SIG-M5 (cell line): ENCODE measurements around the gene PGBD5.
A peak's percentile ranks its signal among the peaks of the same experiment; 100 is the strongest.
"Not testable (repeated sequence)": the region's sequence is repeated elsewhere in the genome, so short reads cannot be mapped to it uniquely, and the experiment has no call there.

Source experiments
- DNase-seq: peaks from one replicate; lab custom pipeline; 2025; lab: John Stamatoyannopoulos, UW

PGBD5 gene

DNA sequence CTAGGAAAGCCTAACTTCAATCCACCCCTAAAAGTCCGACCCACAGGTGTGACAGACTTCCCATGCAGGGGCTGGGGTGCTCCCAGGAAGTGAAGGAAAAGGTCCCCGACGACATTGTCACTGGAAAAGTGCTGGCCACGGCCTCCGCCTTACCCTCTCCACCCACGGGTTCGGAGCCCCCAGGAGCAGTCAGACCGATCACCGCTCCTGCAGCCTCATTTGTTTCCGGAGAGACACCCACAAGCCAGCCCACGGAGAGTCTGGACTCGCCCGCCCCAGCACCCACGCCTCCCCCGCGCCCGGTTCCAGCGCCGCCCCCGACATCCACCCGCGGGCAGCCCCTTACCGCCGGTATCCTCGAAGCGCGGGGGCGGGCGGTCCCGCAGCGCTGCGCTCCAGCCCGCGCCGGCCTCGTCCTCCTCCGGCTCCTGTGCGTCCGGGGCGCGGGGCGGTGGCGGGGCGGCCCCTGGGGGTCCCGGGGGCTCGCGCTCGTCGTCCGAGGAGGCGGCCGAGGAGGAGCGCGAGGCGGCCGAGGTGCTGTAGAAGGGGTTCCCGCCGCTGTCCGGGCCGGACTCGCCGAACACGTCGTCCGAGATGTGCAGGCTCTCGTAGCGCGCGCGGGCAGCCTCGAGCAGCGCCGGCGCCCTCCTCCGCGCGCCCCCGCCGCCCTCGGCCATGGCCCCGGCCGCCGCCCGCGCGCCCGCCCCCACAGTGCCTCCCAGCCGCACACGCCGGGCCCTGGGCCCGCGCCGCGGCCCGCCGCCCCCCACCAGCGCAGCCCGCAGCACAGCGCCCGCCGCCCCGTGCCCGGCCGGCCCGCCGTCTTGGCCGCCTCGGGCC is 660 bp downstream of the PGBD5 start:
- no peak for DNase-seq

DNA sequence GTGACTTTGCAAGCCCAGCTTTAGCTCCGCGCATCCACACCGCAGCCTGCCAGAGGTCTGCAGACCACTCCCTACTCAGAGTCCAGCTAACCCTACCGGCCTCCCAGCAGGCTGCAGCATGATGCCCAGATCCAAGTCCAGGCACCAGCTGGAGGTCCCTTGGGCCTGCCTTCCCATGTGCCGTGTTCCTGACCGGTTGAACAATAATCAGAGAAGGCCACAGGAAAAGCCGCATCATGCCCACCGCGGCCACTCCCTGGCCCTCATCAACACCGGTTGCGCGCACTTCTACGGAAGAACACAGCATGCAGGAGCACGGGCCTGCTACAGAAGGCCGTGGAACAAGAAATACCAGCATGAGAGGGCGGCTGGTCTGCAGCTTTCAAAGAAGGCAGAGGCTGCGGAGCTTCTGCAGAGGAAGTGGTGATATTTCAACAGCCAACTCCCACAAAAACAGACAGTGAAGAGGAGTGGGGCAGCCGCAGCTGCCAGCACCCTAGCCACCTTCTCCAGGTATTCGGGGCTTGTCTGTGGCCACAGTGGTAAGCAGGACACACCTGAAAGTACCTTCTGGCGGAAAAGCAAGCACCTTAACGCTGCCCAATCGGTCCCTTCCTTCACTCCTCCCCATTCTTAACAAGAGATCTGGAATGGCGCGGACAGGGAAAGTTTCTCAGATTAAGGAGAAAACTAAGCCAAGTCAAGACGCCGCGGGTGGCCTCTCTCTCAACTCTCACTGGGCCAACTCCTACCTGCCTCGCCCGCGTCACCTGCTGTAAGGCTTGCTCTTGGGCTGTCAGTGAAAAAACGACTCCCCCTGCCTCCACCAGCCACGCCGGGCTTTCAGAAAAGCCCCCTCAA is 1.5 kb downstream of the PGBD5 start:
- no peak for DNase-seq

DNA sequence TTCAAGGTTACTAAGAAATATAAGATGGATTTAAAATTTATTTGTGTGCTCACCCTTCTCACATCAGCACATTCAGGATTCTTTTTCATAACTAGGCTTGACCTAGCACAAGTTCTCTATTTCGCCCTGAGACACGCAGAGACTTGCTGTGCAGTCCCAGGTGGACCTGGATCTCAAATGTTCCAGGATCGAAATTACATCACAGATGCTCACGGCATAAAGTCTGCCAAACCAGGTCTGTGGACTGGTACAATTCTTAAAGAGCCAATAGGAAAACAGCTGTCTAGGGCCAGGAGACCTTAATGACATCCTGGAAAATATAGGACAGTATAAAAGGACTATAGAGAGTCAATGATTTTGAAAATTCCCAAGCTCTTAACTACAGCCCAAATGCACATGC is 2.2 kb downstream of the PGBD5 start:
- no peak for DNase-seq

DNA sequence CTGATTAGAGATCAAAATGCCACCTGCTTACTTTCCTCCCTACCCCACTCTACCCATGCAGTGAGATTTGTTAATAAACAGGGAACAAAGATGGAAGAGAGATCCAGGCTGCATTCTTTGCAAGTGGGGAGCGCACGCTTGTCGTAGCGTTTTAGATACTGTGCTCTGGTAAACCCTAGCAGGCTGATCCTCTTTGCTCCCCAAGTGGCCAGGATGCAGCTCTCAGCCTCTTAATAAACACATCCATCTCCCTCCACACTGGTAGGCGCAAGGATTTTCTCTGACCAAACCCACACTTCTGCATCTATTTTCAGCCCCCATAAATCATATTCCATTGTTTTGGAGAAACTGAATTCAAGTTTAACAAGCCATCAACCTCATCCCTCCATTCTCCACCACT is 2.9 kb downstream of the PGBD5 start:
- DNase-seq: no peak

DNA sequence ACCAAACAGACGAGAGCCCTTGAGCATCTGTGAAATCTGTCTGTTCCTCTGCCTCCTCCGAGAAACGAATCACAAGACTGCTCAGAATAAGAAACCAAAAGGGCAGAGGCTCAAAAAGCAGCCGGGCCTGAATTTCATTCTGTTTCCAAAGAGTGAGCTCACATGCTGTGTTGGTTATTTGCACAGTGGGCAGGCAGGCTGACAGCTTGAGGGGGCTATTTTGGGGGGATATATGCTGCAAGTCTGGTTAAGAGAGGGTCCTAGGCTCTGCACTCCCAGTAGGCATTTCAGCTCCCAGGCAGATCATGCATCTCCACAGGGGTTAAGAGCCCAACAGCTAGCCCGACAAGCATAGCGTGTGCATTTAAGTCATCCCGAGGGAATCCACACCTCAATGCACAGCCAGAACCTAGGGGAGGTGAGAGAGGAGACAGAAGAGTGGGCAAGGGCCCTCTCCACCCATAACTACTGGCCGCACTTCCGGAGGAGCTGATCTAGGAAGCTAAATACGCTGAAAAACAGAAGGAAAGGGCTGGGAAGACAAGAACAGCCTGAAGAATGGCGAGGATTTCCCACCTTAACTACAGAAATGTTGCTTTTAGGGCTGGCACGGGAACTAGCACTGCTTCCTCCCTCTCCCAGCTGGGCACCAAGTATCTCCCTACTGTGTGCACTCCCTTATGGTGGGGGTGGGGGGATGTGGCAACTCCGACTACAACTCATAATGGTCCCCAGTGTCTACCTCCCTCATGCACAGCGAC is 3.7 kb downstream of the PGBD5 start:
- no peak for DNase-seq

DNA sequence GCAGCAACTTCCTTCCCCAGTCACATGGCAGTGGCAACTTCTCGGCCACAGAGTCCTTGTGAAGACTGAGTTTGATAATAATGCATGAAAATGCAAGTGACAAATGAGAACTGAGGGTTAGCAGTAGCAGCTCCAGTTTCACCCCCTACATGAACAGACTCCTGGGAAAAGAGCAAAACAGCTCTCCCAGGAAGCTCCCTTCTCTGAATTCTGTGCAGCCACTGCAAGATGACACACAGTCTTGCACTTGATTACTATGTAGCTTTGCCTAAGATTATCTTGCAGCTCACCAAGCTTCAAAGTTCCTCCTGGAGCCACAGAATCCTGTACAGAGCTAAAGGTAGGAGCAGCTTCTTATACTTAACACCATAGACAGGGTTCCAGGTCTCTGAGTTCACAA is 4.7 kb downstream of the PGBD5 start:
- no peak for DNase-seq

DNA sequence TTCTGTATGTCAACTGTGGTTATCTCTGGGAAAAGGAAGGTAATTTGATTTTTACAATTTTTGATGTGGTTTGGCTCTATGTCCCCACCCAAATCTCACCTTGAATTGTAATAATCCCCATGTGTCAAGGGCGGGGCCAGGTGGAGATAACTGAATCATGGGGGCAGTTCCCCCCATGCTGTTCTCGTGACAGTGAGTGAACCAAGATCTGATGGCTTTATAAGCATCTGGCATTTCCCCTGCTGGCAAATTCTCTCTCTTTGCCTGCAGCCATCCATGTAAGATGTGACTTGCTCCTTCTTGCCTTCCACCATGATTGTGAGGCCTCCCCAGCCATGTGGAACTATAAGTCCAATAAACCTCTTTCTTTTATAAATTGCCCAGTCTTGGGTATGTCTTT is 5.8 kb downstream of the PGBD5 start:
- DNase-seq: not testable (repeated sequence)

DNA sequence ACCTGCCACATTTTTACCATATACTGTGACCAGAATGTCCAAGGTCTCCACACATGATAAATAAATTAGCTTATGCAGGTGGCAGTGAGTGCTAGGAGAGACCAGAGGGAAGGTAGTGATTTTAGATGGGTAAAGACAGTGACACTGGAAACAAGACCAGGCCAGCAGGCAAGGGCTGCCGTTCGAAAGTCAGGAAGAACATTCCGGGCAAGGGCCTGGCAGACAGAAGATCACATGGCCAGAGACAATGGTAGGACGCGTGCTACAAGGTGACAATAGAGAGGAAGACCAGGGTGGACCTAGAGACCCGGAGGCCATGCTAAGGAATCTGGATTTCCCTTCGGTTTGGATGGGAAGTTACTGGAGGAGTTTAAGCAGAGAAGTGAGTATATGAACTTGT is 9.7 kb downstream of the PGBD5 start:
- DNase-seq: no peak

DNA sequence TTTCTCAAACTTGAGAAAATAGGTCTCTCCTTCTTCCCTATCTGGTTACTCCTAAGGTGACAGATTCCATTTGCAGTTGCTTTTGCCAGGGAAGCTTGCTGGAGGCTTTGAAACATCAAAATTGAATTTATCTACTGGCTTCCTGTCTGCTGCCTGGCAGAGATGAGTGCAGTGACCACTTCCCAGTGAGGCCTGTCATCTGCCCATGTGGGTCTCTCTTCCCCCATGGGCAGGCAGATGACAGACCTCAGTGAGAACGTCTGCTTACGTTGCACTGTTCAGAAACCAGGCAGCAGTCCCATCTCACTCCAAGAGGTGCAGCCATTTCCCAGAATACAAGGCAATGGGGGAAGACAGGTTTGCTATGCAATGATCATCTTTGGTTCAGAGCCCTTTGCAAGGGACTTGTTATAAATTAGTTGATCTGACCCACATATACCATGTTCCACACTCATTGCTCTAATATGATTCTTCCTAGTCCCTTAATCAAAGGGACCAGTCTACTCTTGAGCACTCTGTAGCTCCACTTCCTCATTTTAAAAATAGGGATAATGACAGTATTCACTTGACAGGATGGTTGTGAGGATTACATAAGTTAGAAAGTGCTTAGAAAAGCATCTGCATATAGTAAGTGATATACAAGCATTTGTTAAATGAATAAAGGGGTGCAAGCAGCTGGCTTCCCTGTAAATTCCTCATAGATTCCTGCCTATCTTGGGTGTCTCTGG is 10.6 kb downstream of the PGBD5 start:
- DNase-seq: peak; percentile 59

DNA sequence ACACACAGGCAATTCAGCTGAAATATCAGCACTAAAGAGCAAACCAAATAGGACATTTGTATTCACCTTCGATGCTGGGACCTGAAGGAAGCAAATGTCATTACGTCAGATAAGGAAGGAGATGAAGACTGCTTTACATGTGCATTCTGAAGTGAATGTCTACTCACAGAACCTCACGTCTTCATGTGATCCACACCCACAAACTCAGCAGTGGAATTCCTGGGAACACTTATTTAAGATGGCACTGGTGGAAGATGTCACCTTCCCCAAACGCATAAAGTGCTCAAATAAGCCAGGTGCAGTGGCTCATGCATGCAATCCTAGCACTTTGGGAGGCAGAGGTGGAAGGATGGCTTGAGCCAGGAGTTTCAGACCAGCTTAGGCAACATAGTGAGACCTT is 11.4 kb downstream of the PGBD5 start:
- no peak for DNase-seq

DNA sequence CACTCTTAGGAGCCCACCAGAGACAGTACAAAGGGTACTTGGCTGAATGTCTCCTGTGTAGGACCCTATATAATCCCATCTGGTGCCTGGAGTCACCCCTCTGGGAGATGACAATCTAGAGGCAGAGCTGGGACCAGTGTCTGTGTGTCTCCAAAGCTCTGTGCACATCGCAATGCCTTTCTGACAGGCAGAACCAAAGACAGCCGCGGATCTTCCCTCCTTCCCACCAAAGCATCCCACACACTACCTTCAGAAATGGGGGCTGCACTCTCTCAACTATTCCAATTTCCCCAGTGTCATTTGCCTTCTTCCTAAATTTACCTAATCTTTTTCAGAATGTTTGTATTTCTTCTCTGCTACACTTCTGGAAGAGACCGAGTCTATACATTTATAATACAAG is 12.0 kb downstream of the PGBD5 start:
- DNase-seq: no peak

DNA sequence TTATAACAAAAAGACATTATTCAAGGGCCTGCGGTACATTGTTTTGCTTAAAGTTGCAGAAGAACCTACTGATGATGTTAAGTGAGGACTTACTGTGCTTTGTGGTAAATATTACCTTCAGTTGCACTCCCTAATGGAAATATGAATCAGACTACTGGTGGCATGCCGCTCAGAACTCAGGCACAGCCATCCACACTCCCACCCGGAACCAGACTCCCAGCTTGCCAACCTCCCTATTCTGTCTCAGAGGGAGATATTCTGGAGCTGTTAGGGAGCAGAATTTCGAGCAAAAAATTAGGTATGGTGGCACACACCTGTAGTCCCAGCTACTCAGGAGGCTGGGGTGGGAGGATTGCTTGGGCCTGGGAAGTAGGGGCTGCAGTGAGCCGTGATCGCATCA is 13.1 kb downstream of the PGBD5 start:
- DNase-seq: no peak

DNA sequence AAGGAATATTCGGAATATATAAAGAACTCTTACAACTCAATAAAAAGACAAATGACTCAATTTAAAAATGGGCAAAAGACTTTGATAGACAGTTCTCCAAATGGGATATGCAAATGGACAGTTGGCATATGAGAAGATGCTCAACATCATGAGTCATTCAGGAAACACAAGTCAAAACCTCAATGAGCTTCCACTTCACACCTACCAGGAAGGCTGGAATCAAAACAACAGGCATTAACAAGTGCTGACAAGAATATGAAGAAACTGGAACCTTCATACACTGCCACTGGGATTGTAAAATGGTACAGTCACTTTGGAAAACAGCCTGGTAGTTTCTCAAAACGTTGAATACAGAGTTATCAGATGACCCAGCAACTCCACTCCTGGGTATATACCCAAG is 17.2 kb downstream of the PGBD5 start:
- DNase-seq: no peak

DNA sequence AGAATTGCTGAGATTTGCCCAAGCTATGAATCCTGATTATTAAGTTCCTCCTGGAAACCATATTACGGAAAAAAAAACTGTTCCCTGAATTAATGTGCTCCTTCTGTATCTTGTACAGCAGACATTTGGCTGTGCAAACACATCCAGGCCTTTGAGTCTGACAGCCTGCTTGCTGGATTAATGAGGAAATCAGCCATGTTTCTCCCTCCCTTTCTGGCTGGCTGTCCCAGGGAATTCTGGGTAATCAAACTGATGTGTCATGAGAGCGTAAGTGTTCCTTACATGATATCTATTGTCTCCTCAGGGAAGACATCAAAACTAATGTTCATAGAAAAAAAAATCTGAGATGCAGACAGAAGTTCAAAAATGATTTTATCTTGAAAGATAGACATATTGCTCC is 18.8 kb downstream of the PGBD5 start:
- no peak for DNase-seq

DNA sequence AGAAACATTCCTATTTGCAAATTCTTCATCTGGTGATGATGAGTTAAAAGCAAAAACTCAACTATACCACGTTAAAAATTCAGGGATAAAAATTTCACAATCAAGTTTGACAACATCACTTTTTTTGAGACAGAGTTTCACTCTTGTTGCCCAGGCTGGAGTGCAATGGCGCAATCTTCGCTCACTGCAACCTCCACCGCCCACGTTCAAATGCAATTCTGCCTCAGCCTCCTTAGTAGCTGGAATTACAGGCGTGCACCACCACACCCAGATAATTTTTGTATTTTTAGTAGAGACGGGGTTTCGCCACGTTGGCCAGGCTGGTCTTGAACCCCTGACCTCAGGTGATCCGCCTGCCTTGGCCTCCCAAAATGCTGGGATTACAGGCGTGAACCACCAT is 19.4 kb downstream of the PGBD5 start:
- not testable (repeated sequence) for DNase-seq

DNA sequence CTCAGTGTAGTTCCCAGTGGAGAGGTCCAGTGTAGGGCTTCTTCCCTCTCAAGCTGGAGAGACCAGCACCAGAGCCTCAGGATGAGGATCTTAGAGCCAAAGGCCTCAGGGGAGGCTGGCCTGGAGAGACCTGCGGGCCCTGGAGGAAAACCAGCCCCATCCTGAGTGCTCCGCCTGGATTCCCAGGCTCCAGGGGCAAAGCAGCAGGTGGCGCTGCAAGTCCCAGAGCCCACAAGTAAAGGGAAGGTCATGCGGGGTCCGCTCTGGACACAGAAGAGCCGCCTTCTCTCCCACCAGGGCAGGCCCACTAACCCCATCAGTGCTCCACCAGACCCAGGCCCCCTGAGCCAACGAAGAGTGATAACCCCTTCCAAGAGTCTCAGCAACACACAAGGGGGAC is 22.7 kb downstream of the PGBD5 start:
- DNase-seq: no peak

DNA sequence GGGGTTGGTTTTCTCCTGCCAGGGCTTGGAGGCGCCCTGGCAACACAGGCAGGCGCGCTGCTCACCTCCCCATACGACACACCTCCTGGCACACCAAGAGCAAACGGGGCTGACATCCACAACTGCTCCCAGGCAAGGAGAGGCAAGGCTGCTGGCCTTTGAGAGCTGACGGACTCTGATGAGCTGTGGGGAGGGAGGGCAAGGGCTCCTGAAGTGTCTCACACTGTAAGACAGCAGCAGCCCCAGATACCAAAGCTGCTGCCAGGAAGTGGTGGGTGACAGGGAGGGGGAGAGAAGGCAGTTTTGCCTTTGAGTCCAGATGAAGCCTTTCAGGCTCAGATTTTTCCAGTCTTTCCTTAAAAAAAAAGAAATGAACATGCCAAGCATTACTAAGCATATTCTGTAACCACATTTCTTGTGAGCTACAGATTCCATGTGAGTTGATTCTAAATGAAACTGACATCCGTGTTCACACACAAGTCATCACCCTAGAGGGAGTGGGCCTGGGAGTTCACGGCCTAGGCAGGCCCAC is 24.3 kb downstream of the PGBD5 start:
- DNase-seq: no peak

DNA sequence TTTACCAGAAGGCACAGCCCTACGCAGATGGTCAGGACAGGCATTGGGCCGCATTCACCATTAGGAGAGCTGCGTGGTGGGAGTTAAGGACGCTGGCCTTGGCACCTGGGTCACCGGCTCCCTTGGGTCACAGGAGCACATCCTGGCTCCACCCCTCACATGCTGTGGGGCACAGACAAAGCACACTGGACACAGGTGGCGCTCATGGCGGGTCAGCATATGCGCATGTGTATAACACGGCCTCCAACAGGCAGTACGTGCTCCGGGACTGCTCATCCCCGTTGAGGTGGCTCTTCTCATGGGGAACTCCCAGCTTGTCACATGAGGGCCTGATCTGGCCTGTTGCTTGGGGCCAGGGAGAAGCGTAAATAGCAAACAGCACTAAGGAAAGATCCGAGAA is 25.0 kb downstream of the PGBD5 start:
- no peak for DNase-seq

DNA sequence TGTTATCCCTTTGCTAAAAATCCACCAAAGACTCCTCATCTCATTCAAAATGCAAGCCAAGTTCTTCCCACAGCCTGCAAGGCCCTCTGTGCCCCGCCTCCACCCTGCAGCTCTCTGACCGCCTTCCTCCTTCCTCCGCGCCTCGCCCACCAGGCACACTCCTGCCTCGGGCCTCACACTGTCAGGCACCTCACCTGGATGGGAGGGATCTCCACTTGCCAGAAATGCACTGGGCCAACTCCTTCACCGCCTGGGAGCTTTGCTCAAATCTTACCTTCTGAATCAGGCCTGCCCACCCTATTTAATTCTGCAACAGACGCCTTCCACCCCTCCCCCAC is 26.2 kb downstream of the PGBD5 start:
- DNase-seq: no peak

DNA sequence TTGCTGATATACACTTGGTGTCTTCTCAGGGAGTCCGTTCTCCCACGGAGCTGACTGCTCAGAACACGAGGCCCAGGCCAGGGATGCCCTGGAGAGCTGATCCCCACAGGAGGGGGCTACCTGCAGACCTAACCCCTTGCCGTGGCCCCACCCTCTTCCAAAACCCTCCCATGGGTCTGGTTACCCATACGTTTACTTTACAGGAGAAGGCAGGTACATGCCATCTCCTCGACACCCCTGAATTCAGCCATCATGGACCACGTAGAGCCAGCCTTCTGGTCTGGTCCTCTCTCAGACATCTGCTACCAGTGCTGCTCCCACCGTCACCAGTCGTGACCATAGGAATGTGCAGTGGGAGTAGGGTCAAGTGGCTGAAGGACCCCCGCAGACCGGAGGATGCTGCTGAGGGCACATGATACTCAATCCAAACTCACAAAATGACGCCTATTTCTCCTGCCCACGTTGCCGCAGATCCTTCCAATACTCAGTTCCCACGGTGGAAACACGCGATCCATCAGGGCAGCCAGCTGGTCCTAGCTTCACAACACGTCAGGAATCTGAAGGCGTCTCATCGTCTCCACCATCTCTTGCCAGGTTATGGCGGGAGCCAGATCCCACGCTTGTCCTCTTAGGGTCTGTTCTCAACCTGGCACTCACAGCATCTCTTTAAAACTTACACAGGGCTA is 26.7 kb downstream of the PGBD5 start:
- DNase-seq: no peak

DNA sequence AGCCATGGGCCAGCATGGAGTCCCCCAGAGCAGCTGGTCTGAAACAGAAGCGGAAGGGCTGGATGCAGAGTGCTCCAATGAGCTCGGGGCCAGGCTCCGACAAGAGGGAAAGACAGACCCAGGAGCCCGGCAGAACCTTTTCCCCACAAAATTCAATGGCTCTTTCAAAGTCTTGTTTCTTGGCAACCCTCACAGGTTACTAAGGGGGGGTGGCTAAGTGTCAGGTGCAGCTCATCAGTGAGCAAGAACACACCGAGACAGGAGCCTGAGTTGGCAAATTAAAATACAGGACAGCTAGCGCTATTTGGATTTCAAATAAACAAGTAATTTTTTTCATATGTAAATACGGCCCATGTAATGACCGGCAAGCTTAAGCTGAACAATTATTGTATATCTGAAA is 27.3 kb downstream of the PGBD5 start:
- DNase-seq: no peak
